GM12872 (cell line): ENCODE results near the gene SRPK3.

Experiments
- TF ChIP-seq, protein P1 (sequence below): IDR thresholded peaks from 3 replicates; pipeline ENCODE4 v1.5.1; 2011; ENCODE audit warnings: low read depth, mild to moderate bottlenecking, low read length, moderate library complexity; ENCODE audit not compliant: insufficient read depth

The SRPK3 gene

DNA sequence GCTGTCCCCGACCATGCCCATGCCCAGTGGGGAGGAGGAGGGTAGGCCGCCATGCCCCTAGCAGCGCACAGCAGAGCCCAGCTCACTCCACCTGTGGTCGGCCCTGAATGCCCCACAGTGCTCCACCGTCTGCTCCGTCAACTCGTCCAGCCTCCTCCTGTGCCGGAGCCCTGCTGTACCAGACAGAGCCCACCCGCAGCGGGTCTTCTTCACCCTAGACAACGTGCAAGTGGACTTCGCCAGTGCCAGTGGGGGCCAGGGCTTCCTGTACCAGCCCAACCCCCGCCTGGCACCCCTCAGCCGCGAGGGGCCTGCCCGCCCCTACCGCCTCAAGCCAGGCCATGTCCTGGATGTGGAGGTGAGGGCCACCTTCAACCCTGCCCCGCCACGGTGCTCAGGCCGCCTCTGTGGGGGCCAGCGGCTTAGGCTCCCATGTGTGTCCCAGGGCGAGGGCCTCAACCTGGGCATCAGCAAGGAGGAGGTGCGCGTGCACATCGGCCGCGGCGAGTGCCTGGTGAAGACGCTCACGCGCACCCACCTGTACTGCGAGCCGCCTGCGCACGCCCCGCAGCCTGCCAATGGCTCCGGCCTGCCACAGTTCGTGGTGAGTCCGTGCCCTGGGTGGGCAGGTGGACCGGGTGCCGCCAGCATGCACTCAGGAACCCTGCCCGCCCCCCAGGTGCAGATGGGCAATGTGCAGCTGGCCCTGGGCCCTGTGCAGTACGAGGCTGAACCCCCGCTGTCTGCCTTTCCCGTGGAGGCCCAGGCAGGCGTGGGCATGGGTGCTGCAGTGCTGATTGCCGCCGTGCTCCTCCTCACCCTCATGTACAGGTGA is 6.9 kb upstream of the SRPK3 start:
- TF ChIP-seq, protein P1, sequence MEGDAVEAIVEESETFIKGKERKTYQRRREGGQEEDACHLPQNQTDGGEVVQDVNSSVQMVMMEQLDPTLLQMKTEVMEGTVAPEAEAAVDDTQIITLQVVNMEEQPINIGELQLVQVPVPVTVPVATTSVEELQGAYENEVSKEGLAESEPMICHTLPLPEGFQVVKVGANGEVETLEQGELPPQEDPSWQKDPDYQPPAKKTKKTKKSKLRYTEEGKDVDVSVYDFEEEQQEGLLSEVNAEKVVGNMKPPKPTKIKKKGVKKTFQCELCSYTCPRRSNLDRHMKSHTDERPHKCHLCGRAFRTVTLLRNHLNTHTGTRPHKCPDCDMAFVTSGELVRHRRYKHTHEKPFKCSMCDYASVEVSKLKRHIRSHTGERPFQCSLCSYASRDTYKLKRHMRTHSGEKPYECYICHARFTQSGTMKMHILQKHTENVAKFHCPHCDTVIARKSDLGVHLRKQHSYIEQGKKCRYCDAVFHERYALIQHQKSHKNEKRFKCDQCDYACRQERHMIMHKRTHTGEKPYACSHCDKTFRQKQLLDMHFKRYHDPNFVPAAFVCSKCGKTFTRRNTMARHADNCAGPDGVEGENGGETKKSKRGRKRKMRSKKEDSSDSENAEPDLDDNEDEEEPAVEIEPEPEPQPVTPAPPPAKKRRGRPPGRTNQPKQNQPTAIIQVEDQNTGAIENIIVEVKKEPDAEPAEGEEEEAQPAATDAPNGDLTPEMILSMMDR = no peak

DNA sequence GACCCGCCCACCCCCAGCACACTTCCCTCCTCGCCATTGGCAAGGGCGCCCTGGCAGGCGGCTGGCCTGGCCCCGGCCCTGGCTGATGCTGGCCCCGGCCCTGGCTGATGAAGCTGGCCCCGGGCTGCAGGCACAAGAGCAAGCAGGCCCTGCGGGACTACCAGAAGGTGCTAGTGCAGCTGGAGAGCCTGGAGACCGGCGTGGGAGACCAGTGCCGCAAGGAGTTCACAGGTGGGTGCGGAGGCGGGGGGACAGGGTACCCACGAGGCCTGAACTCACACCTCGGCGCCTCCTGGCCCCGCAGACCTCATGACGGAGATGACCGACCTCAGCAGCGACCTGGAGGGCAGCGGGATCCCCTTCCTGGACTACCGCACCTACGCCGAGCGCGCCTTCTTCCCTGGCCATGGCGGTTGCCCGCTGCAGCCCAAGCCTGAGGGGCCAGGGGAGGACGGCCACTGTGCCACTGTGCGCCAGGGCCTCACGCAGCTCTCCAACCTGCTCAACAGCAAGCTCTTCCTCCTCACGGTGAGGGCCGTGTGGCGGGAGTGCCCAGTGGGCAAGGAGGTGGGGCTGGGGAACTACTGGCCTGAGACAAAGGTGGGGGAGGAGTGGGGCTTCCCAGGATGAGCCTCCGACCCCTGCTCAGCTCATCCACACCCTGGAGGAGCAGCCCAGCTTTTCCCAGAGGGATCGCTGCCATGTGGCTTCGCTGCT is 6.1 kb upstream of the SRPK3 start:
- TF ChIP-seq, protein P1 = no peak

DNA sequence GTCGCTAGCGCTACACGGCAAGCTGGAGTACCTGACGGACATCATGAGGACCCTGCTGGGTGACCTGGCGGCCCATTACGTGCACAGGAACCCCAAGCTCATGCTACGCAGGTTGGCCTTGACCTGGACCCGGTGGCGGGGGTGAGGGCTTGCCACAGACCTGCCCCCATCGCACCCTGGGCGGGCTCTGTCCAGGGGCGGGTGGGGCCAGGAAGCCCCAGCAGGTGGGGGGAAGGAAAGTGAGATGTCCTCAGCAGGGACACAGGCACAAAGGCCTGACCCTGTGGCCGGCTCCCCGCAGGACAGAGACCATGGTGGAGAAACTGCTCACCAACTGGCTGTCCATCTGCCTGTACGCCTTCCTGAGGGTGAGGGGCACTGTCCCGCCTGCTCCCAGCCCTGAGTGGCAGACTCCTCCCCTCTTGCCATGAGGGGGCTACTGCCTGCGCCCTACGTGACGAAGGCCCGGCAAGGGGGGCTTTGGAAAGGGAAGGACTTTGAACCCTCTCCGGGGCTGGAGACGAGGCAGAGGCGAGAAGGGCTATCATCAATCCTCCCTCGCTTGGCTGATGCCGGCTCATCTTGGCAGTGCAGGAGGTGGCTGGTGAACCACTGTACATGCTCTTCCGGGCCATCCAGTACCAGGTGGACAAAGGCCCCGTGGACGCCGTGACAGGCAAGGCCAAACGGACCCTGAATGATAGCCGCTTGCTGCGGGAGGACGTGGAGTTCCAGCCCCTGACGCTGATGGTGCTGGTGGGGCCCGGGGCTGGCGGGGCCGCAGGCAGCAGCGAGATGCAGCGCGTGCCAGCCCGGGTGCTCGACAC is 5.3 kb upstream of the SRPK3 start:
- TF ChIP-seq, protein P1 = no peak

DNA sequence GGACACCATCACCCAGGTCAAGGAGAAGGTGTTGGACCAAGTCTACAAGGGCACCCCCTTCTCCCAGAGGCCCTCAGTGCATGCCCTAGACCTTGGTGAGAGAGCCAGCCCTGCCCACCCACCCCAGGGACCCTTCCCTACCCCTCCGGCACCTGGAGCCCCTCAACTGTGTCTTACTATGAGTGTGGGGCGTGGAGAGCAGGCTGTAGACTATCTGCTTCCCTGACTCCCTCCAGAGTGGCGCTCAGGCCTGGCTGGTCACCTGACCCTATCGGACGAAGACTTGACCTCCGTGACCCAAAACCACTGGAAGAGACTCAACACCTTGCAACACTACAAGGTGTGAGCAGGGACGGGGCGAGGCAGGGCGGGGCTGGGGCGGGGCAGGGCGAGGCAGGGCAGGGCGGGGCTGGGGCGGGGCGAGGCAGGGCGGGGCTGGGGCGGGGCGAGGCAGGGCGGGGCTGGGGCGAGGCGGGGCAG is 4.7 kb upstream of the SRPK3 start:
- TF ChIP-seq, protein P1 = no peak

DNA sequence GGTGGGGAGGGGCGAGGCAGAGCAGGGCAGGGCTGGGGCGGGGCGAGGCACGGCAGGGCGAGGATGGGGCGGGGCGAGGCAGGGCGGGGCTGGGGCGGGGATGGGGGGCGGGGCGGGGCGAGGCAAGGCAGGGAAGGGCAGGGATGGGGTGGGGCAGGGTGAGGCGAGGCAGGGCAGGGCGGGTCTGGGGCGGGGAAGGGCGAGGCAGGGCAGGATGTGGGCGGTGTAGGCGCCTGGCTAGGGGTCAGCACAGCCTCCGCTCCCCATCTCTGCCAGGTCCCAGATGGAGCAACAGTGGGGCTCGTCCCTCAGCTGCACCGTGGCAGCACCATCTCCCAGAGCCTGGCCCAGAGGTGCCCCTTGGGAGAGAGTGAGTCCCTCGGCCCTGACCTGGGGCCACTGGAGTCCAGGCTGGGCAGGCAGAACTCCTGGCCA is 4.2 kb upstream of the SRPK3 start:
- TF ChIP-seq, protein P1 = no peak

DNA sequence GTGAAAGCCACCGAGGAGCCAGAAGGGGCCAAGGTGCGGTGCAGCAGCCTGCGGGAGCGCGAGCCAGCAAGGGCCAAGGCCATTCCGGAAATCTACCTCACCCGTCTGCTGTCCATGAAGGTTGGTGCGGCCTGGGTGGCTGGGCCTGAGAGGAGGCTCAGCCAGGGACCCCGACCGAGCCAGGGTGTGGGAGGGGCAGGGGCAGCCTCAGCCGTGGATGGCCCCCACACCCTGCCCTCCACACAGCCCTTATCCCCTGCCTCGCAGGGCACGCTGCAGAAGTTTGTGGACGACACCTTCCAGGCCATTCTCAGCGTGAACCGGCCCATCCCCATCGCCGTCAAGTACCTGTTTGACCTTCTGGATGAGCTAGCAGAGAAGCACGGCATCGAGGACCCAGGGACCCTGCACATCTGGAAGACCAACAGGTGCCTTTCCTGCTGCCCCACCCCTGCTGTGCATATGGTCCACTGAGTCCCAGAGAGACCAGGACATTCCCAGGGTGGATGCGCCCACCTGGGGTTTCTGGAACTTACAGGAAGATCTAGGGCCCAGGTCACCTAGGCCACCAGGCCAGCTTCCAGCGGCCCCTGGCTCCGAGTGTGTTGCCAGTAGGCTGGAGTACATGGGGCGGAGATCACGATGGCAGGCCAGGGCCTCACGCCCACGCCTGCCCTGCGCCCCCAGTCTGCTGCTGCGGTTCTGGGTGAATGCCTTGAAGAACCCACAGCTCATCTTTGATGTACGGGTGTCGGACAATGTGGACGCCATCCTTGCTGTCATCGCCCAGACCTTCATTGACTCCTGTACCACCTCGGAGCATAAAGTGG is 3.4 kb upstream of the SRPK3 start:
- TF ChIP-seq, protein P1 = no peak
